Body of pancreas (tissue), 4 donors: Measurements from ENCODE around the gene RASGRF1.

ENCODE experiments used
- CTCF ChIP-seq, 7 experiments: fragments of 450-650 bp in 4 of 7; fragments of 200-600 bp in 3 of 7; sonication (generic) in 3 of 7; IDR thresholded peaks; one replicate each; pipeline ENCODE4 v1.5.1; 2016 to 2019; ENCODE audit warnings: antibody characterized with exemption in 7 of 7
- POLR2A ChIP-seq, 3 donors: fragments of 450-650 bp; IDR thresholded peaks; one replicate each; pipeline ENCODE4 v1.6.1; 2016; ENCODE audit warnings: antibody characterized with exemption in 3 of 3, mild to moderate bottlenecking in 2 of 3

DNA sequence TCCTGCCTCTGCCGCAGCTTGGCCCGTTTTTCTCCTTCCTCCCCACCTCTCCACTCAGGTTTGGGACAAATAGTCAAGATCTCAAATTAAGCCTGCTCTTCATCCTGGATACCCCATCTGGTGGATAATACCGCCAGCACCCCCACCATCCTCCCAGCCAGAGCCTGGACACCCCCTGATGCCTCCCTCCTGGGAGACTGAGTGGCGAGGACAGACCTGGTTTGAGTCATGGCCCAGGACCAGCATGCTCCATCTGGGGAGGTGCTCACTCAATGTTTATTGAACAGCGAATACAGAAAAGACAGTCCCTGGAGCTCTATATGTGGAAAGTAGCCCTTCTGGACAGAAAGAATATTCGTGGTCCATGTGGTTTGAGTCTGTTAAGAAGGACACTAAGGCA, 169.1 kb downstream of the RASGRF1 start:
- TF ChIP-seq CTCF (IDR thresholded peaks at IDR 0.05) = no peak
- TF ChIP-seq POLR2A (IDR thresholded peaks at IDR 0.05) = no peak
